SK-N-SH treated with all-trans-retinoic acid at 6 μM for 48 hours (cell line): ENCODE results near the gene VGF.
A peak's percentile ranks its signal among the peaks of the same experiment; 100 is the strongest.

Experiments
- ATAC-seq: fragments of 200-7000 bp; cut with Tn5 transposase; 3 replicates; pipeline ENCODE4 v1.9.1; 2020; ENCODE audit warnings: mild to moderate bottlenecking, moderate library complexity
- ARNTL ChIP-seq: fragments of 450-650 bp; formaldehyde crosslinking; IDR thresholded peaks from 2 replicates; pipeline ENCODE4 v1.5.0; 2020; ENCODE audit warnings: low read depth, mild to moderate bottlenecking, moderate library complexity, borderline replicate concordance
- BACH2 ChIP-seq: fragments of 250-450 bp; sonication (Bioruptor Pico); IDR thresholded peaks from 2 replicates; pipeline ENCODE4 v1.9.0; 2021; ENCODE audit warnings: mild to moderate bottlenecking, borderline replicate concordance
- CSDC2 ChIP-seq: fragments of 250-450 bp; sonication (Bioruptor Pico); IDR thresholded peaks from 2 replicates; pipeline ENCODE4 v1.5.0; 2020; ENCODE audit warnings: mild to moderate bottlenecking, moderate library complexity
- CSRNP3 ChIP-seq: fragments of 250-450 bp; sonication (Bioruptor Pico); IDR thresholded peaks from 2 replicates; pipeline ENCODE4 v1.5.1; 2021; ENCODE audit warnings: mild to moderate bottlenecking, moderate library complexity
- ESRRG ChIP-seq: fragments of 250-450 bp; sonication (Bioruptor Pico); IDR thresholded peaks from 2 replicates; pipeline ENCODE4 v1.6.1; 2021; ENCODE audit warnings: mild to moderate bottlenecking
- ISL1 ChIP-seq: fragments of 250-450 bp; sonication (Bioruptor Pico); IDR thresholded peaks from 2 replicates; pipeline ENCODE4 v2.1.2; 2022; ENCODE audit warnings: mild to moderate bottlenecking, moderate library complexity
- OSR1 ChIP-seq: fragments of 250-450 bp; sonication (Bioruptor Pico); IDR thresholded peaks from 2 replicates; pipeline ENCODE4 v1.8.0; 2022; ENCODE audit warnings: moderate library complexity, mild to moderate bottlenecking, inconsistent platforms
- PATZ1 ChIP-seq: fragments of 250-450 bp; sonication (Bioruptor Pico); IDR thresholded peaks from 2 replicates; pipeline ENCODE4 v1.8.0; 2020; ENCODE audit warnings: mild to moderate bottlenecking, moderate library complexity, borderline replicate concordance
- POU6F1 ChIP-seq: fragments of 250-450 bp; sonication (Bioruptor Pico); IDR thresholded peaks from 2 replicates; pipeline ENCODE4 v1.8.0; 2021; ENCODE audit warnings: low read depth, mild to moderate bottlenecking, moderate library complexity, borderline replicate concordance
- PPARA ChIP-seq: fragments of 250-450 bp; sonication (Bioruptor Pico); IDR thresholded peaks from 2 replicates; pipeline ENCODE4 v1.5.0; 2020; ENCODE audit warnings: mild to moderate bottlenecking, borderline replicate concordance
- RARB ChIP-seq: fragments of 250-450 bp; sonication (Bioruptor Pico); IDR thresholded peaks from 2 replicates; pipeline ENCODE4 v1.8.0; 2021; ENCODE audit warnings: mild to moderate bottlenecking, moderate library complexity
- SNAI2 ChIP-seq: fragments of 250-450 bp; sonication (Bioruptor Pico); IDR thresholded peaks from 2 replicates; pipeline ENCODE4 v1.5.0; 2020; ENCODE audit warnings: mild to moderate bottlenecking, moderate library complexity
- TCF4 ChIP-seq: fragments of 250-450 bp; sonication (Bioruptor Pico); IDR thresholded peaks from 2 replicates; pipeline ENCODE4 v1.8.0; 2021; ENCODE audit warnings: mild to moderate bottlenecking, moderate library complexity, borderline replicate concordance
- TOX ChIP-seq: fragments of 250-450 bp; sonication (Bioruptor Pico); IDR thresholded peaks from 2 replicates; pipeline ENCODE4 v1.8.0; 2021; ENCODE audit warnings: mild to moderate bottlenecking, moderate library complexity, borderline replicate concordance
- ZC3H10 ChIP-seq: fragments of 250-450 bp; sonication (Bioruptor Pico); IDR thresholded peaks from 2 replicates; pipeline ENCODE4 v1.5.1; 2021; ENCODE audit warnings: mild to moderate bottlenecking, moderate library complexity
- ZFP30 ChIP-seq: fragments of 450-650 bp; formaldehyde crosslinking; IDR thresholded peaks from 2 replicates; pipeline ENCODE4 v1.5.0; 2022; ENCODE audit warnings: mild to moderate bottlenecking, moderate library complexity
- ZNF565 ChIP-seq: fragments of 450-650 bp; formaldehyde crosslinking; conservative IDR thresholded peaks from 2 replicates; pipeline ENCODE4 v1.5.0; 2020; ENCODE audit warnings: low read depth, mild to moderate bottlenecking, moderate library complexity
- ZNF70 ChIP-seq: fragments of 450-650 bp; formaldehyde crosslinking; IDR thresholded peaks from 2 replicates; pipeline ENCODE4 v1.5.0; 2020; ENCODE audit warnings: mild to moderate bottlenecking, moderate library complexity
- ZNF8 ChIP-seq: fragments of 450-650 bp; formaldehyde crosslinking; IDR thresholded peaks from 2 replicates; pipeline ENCODE4 v1.5.0; 2020; ENCODE audit warnings: mild to moderate bottlenecking, moderate library complexity

Gene VGF

GRCh38 chr7:101125989-101126650 lies 39.2 kb downstream of the VGF start (continued):
- TF ChIP-seq PATZ1 = peak; percentile 46; the same call in 1 of the 2 replicates
- peak; percentile 34; the same call in 1 of the 2 replicates for TF ChIP-seq ZNF8 (CRISPR knock-in tag)
- peak; percentile 97 for TF ChIP-seq CSDC2
- no peak for TF ChIP-seq POU6F1 (CRISPR knock-in tag)
- TF ChIP-seq TCF4 = no peak
- TF ChIP-seq ZNF565 (CRISPR knock-in tag) = no peak
- TF ChIP-seq ISL1 (CRISPR knock-in tag) = peak; percentile 49; the same call in 1 of the 2 replicates
- no peak for TF ChIP-seq PPARA (CRISPR knock-in tag)
- TF ChIP-seq ARNTL (CRISPR knock-in tag) = no peak
- TF ChIP-seq RARB (CRISPR knock-in tag) = no peak
- TF ChIP-seq ZFP30 (CRISPR knock-in tag) = no peak
- TF ChIP-seq ZNF70 (CRISPR knock-in tag) = no peak
- no peak for TF ChIP-seq BACH2 (CRISPR knock-in tag)
- no peak for TF ChIP-seq TOX (CRISPR knock-in tag)

GRCh38 chr7:101124376-101125056 lies 40.9 kb downstream of the VGF start:
- no peak for ATAC-seq

More at GRCh38 chr7:101124376-101125056, 40.9 kb downstream of the VGF start:
- no peak for TF ChIP-seq RARB (CRISPR knock-in tag)
- TF ChIP-seq POU6F1 (CRISPR knock-in tag) = no peak
- no peak for TF ChIP-seq PATZ1
- TF ChIP-seq CSRNP3 (CRISPR knock-in tag) = no peak
- no peak for TF ChIP-seq TCF4
- TF ChIP-seq TOX (CRISPR knock-in tag) = no peak
- TF ChIP-seq ZNF70 (CRISPR knock-in tag) = no peak
- no peak for TF ChIP-seq OSR1 (CRISPR knock-in tag)
- no peak for TF ChIP-seq ISL1 (CRISPR knock-in tag)
- TF ChIP-seq ZC3H10 (CRISPR knock-in tag) = no peak
- no peak for TF ChIP-seq CSDC2
- TF ChIP-seq ESRRG = no peak
- no peak for TF ChIP-seq SNAI2
